Naive thymus-derived CD4-positive, alpha-beta T cell (primary cell): ENCODE measurements around the gene TNS3. TPM values are rescaled to one million over a fixed set of nuclear protein-coding genes. Genes with fewer than 3 reads are reported as not detected.
A peak's percentile ranks its signal among the peaks of the same experiment; 100 is the strongest.

ENCODE experiments used
- ATAC-seq: fragments of 150-1000 bp; cut with Tn5 transposase; 2 replicates; pipeline ENCODE4 v1.10.0; 2021; ENCODE audit warnings: mild to moderate bottlenecking, moderate library complexity
- CTCF ChIA-PET: fragments of 350-600 bp; sonication (Branson Sonifier 250); formaldehyde crosslinking; loops from one replicate; lab custom pipeline; 2021; ENCODE audit warnings: antibody characterized with exemption; lab: Charles Lee
- POLR2A ChIA-PET: fragments of 350-600 bp; sonication (Branson Sonifier 250); formaldehyde crosslinking; loops from one replicate; lab custom pipeline; 2021; ENCODE audit warnings: antibody characterized with exemption, inconsistent platforms; lab: Charles Lee
- DNase-seq, 9 donors: peaks; one replicate each; pipeline versions ENCODE4 v3.0.0 to v3.0.0-alpha.2; 2020 to 2022; ENCODE audit warnings: mixed read lengths in 1 of 9
- H3K27ac ChIP-seq: one replicate; pipeline ENCODE4 v1.7.0; 2013; ENCODE audit warnings: mild to moderate bottlenecking, low read depth, low read length, moderate library complexity
- H3K27me3 ChIP-seq, 2 donors: one replicate each; pipeline ENCODE4 v1.7.0; 2013; ENCODE audit warnings: low read length in 2 of 2, mild to moderate bottlenecking in 2 of 2, moderate library complexity in 2 of 2; ENCODE audit not compliant: control insufficient read depth in 2 of 2, insufficient read depth in 2 of 2
- H3K36me3 ChIP-seq, 3 experiments: 1 replicate in 2 of 3; 2 replicates in 1 of 3; pipeline ENCODE4 v1.7.0; 2013; ENCODE audit warnings: low read length in 3 of 3, mild to moderate bottlenecking in 3 of 3, moderate library complexity in 1 of 3; ENCODE audit not compliant: insufficient read depth in 3 of 3, control insufficient read depth in 2 of 3
- H3K4me1 ChIP-seq, 2 donors: one replicate each; pipeline ENCODE4 v1.7.0; 2013; ENCODE audit warnings: low read length in 2 of 2, mild to moderate bottlenecking in 2 of 2, moderate library complexity in 1 of 2; ENCODE audit not compliant: control insufficient read depth in 2 of 2, insufficient read depth in 2 of 2
- H3K4me3 ChIP-seq: 2 replicates; pipeline ENCODE4 v1.7.0; 2013; ENCODE audit warnings: mild to moderate bottlenecking, low read length
- H3K9me3 ChIP-seq, 3 experiments: 1 replicate in 2 of 3; 2 replicates in 1 of 3; pipeline ENCODE4 v1.7.0; 2013; ENCODE audit warnings: low read length in 3 of 3; ENCODE audit not compliant: control insufficient read depth in 2 of 3
- H3K27ac Mint-ChIP-seq, 9 donors: one replicate each; pipeline ENCODE4 v1.8.0; 2020 to 2022; ENCODE audit warnings: mixed read lengths in 9 of 9, mild to moderate bottlenecking in 8 of 9, moderate library complexity in 5 of 9, inconsistent platforms in 2 of 9
- H3K27me3 Mint-ChIP-seq, 5 donors: one replicate each; pipeline ENCODE4 v1.8.0; 2021 to 2022; ENCODE audit warnings: mixed read lengths in 5 of 5, mild to moderate bottlenecking in 1 of 5
- H3K36me3 Mint-ChIP-seq, 5 donors: one replicate each; pipeline ENCODE4 v1.8.0; 2020 to 2022; ENCODE audit warnings: mixed read lengths in 5 of 5, mild to moderate bottlenecking in 3 of 5, inconsistent platforms in 1 of 5
- H3K4me1 Mint-ChIP-seq, 7 donors: one replicate each; pipeline ENCODE4 v1.8.0; 2020 to 2022; ENCODE audit warnings: mixed read lengths in 7 of 7, mild to moderate bottlenecking in 3 of 7, inconsistent platforms in 1 of 7
- H3K4me3 Mint-ChIP-seq, 10 donors: one replicate each; pipeline ENCODE4 v1.8.0; 2020 to 2022; ENCODE audit warnings: mild to moderate bottlenecking in 10 of 10, mixed read lengths in 10 of 10, moderate library complexity in 6 of 10, inconsistent platforms in 2 of 10
- H3K9me3 Mint-ChIP-seq, 11 donors: one replicate each; pipeline ENCODE4 v1.8.0; 2020 to 2022; ENCODE audit warnings: mixed read lengths in 11 of 11, mild to moderate bottlenecking in 4 of 11, inconsistent platforms in 1 of 11, moderate library complexity in 1 of 11
- intact Hi-C, 2 donors: fragments of 100-400 bp; cut with micrococcal nuclease; formaldehyde crosslinking; loops; one replicate each; pipeline ENCODE4 v1.15.1; 2023
- polyA plus RNA-seq, 2 donors: library from polyadenylated mRNA; unstranded; fragments of 300-500 nt; fragmentation: Illumina TruSeq; gene quantifications; one replicate each; pipeline ENCODE4 v1.2.3, GENCODE V29; 2021
- total RNA-seq, 6 experiments: library from RNA in 5 of 6; stranded (reverse) in 5 of 6; gene quantifications; 1 replicate in 5 of 6; 2 replicates in 1 of 6; pipeline ENCODE4 v1.2.3 and lab custom pipeline; 2021 to 2026

TNS3 gene
- total and polyA plus RNA-seq, 7 experiments from 2014 or later: 0.85 to 38.3 (median 2.6) TPM; not detected in 2

- H3K27ac Mint-ChIP-seq: no peak overlapping the region
- POLR2A ChIA-PET: no interaction called here
- ATAC-seq (no peak), DNase-seq (no peak)
- peaks cover 0 to 3% (median 0%) of the 10 kb centered on the region in 11 donors for H3K9me3 Mint-ChIP-seq
- intact Hi-C loops: no loop called here
- Histone ChIP-seq H3K9me3 (no peaks in the 10 kb centered on the region), H3K36me3 (no peaks in the 10 kb centered on the region), H3K27me3 (no peaks in the 10 kb centered on the region), H3K27ac (no peak overlapping the region), H3K4me3 (no peak overlapping the region), H3K4me1 (no peaks in the 10 kb centered on the region)
- CTCF ChIA-PET: no interaction called here
- H3K27me3 Mint-ChIP-seq: peaks cover 0 to 23% (median 8%) of the 10 kb centered on the region in 5 donors
- no peaks in the 10 kb centered on the region for H3K4me1 Mint-ChIP-seq
- H3K4me3 Mint-ChIP-seq: no peak overlapping the region
- peaks cover 0 to 4% (median 0%) of the 10 kb centered on the region in 5 donors for H3K36me3 Mint-ChIP-seq
These were observed 355.2 kb downstream of the TNS3 start for GRCh38 chr7:47226696-47227095.

DNA sequence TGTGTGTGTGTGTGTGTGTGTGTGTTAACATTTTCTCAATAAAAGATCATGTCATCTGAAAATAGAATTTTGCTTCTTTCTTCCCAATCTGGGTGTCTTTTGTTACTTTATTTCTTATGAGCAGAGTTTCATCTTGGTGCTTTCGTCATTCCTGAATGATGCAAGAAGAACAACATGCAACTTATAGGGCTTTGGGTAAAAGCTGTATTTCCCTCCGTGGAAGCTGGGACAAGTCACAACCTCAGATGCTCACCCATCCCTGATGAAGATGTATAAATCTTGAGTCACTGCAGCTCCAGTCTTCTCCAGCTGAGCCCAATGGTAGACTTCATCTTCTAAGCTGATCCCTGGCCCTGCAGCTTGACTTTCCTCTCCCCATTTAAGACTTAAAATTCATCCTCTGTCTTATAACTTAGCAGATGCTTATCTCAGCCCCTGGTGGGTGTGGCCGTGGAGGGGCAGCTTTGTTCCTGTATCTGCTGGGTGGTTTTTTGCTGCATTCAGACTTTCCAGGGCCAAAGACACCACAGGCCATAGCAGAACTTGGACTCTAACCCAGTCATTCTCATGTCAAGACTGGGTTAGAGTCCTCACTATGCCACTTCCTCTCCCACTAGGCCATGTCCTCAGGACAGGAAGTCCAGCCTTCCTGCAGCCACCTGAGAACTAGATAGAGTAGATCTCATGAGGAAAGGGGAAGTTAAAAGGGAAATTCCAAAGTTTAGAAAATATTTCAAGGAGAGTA lies 356.4 kb downstream of the TNS3 start:
- Mint-ChIP-seq H3K27me3 (peaks cover 0 to 23% (median 8%) of the 10 kb centered on the region in 5 donors), H3K9me3 (peaks cover 0 to 3% (median 0%) of the 10 kb centered on the region in 11 donors), H3K4me3 (no peak overlapping the region), H3K4me1 (no peaks in the 10 kb centered on the region), H3K27ac (no peak overlapping the region), H3K36me3 (peaks cover 0 to 4% (median 0%) of the 10 kb centered on the region in 5 donors)
- DNase-seq: no peak
- Histone ChIP-seq H3K27ac (no peak overlapping the region), H3K36me3 (no peaks in the 10 kb centered on the region), H3K4me3 (no peak overlapping the region), H3K27me3 (no peaks in the 10 kb centered on the region), H3K9me3 (no peaks in the 10 kb centered on the region), H3K4me1 (no peaks in the 10 kb centered on the region)
- ChIA-PET POLR2A (no interaction called here), CTCF (no interaction called here)
- intact Hi-C loops: no loop called here
- ATAC-seq: peak; percentile 32
